Vagina (tissue), 2 donors: Measurements from ENCODE around the gene MAF.

Source experiments
- CTCF ChIP-seq, 3 experiments: fragments of 450-650 bp in 2 of 3; fragments of 200-600 bp in 1 of 3; sonication (generic) in 1 of 3; IDR thresholded peaks; one replicate each; pipeline ENCODE4 v1.5.1; 2017 to 2019; ENCODE audit warnings: antibody characterized with exemption in 3 of 3, mild to moderate bottlenecking in 2 of 3, moderate library complexity in 2 of 3
- POLR2A ChIP-seq, 2 donors: fragments of 450-650 bp; IDR thresholded peaks; one replicate each; pipeline ENCODE4 v1.6.1; 2017; ENCODE audit warnings: antibody characterized with exemption in 2 of 2, mild to moderate bottlenecking in 2 of 2, moderate library complexity in 2 of 2

- TF ChIP-seq CTCF (IDR thresholded peaks at IDR 0.05) (no peak), POLR2A (IDR thresholded peaks at IDR 0.05) (no peak)
Observed at GRCh38 chr16:79632289-79632688, 31.8 kb upstream of the MAF start.
